Measurements from ENCODE around the gene PLS1. TPM values are rescaled to one million over a fixed set of nuclear protein-coding genes. Genes with fewer than 3 reads are reported as not detected.

The PLS1 gene
- total and polyA plus RNA-seq, 2 of the 8 experiments (the other 6 are each of a cell fraction or from before 2014, with no cell fraction given): 18.7 to 44.7 TPM

- FAIRE-seq (peak; percentile 48), DNase-seq (ENCODE audit: low read depth in 1 of 2, low spot score in 2 of 2) (no peak)
- Histone ChIP-seq H3K23me2 (ENCODE audit: low read depth, low read length) (no peaks in the 10 kb centered on the region), H2AK5ac (ENCODE audit: low read depth, low read length) (no peak overlapping the region), H3K56ac (replicated peaks; ENCODE audit: insufficient read length, low read depth, low read length) (no peak overlapping the region), H4K91ac (replicated peaks; ENCODE audit: insufficient read length, low read length) (no peak overlapping the region), H3K4me2 (ENCODE audit: insufficient read depth in 1 of 2, low read depth in 2 of 2, low read length in 2 of 2) (no peak overlapping the region), H4K20me1 (replicated peaks in 1 of 2; ENCODE audit: control insufficient read depth in 1 of 2, insufficient read depth in 2 of 2, low read length in 2 of 2) (no peaks in the 10 kb centered on the region), H3K9me3 (ENCODE audit: insufficient read depth in 2 of 2, low read depth in 1 of 2, low read length in 1 of 2) (no peaks in the 10 kb centered on the region), H2BK12ac (ENCODE audit: low read depth, low read length) (no peak overlapping the region), H3K27ac (ENCODE audit: low read depth, low read length) (no peak overlapping the region), H2BK5ac (ENCODE audit: low read depth, low read length) (no peak overlapping the region), H3K23ac (ENCODE audit: insufficient read length) (no peak overlapping the region), H3K27me3 (replicated peaks in 1 of 4; ENCODE audit: control insufficient read depth in 3 of 4, extremely low read depth in 1 of 4, insufficient read depth in 3 of 4, low read length in 3 of 4) (peaks cover 0 to 1% (median 0%) of the 10 kb centered on the region in 4 experiments; a peak in 1 of 7 replicates), H4K5ac (ENCODE audit: insufficient read length, low read depth, low read length) (no peak overlapping the region), H3K9ac (replicated peaks in 1 of 4; ENCODE audit: extremely low read depth in 1 of 4, low read depth in 3 of 4, low read length in 3 of 4) (no peak overlapping the region; a peak in 1 of 7 replicates), H2BK20ac (ENCODE audit: low read length) (no peak overlapping the region), H3K79me1 (ENCODE audit: low read depth, low read length) (no peaks in the 10 kb centered on the region), H2BK15ac (ENCODE audit: low read length) (no peak overlapping the region), H4K8ac (ENCODE audit: extremely low read depth, insufficient read depth, low read length) (no peak overlapping the region), H3K79me2 (ENCODE audit: control insufficient read depth in 1 of 2, insufficient read depth in 2 of 2, low read length in 2 of 2) (peaks cover 0 to 29% of the 10 kb centered on the region in 2 experiments; a peak in 2 of 4 replicates), H3K4me1 (replicated peaks in 1 of 4; ENCODE audit: control insufficient read depth in 3 of 4, insufficient read depth in 4 of 4, low read length in 3 of 4) (no peaks in the 10 kb centered on the region), H3K18ac (ENCODE audit: extremely low read depth, low read length) (no peak overlapping the region), H3K14ac (ENCODE audit: insufficient read length) (no peak overlapping the region), H3K4me3 (ENCODE audit: extremely low read depth in 1 of 4, insufficient read depth in 2 of 4, low read depth in 3 of 4, low read length in 4 of 4) (no peak overlapping the region), H2AFZ (ENCODE audit: low read length) (no peak overlapping the region), H3K4ac (replicated peaks; ENCODE audit: insufficient read length, low read depth, low read length) (no peak overlapping the region), H2BK120ac (replicated peaks; ENCODE audit: low read depth, low read length) (no peak overlapping the region), H3K36me3 (ENCODE audit: control insufficient read depth in 2 of 4, insufficient read depth in 4 of 4, low read length in 3 of 4) (peaks cover 0 to 3% (median 0%) of the 10 kb centered on the region in 4 experiments; a peak in 1 of 8 replicates)
- TF ChIP-seq JUND (IDR thresholded peaks at IDR 0.05; ENCODE audit: low read length) (no peak), POLR2AphosphoS5 (IDR thresholded peaks at IDR 0.05; ENCODE audit: low read depth, low read length) (0 out of 2 replicates have a peak, but pooled peaks have one; percentile 24)
- POLR2A ChIA-PET (ENCODE audit: partially characterized antibody): interaction anchor here (1.4 to 1.6 kb wide), 2 partner anchors 16 to 21 kb away, joined by 3 to 6 read pairs; no protein-coding TSS in a partner anchor
- WGBS, 2 experiments (ENCODE audit: extremely low coverage in 1 of 2, insufficient coverage in 1 of 2, insufficient read length in 1 of 2, insufficient replicate concordance in 2 of 2, low coverage in 1 of 2, low lambda C conversion rate in 2 of 2, missing lambda C conversion rate in 1 of 2): 85% methylated on average over 3 of the region's 3 CpGs; no CpG with 5 or more reads in 1 of the 2 experiments
- CTCF ChIA-PET (ENCODE audit: partially characterized antibody): interaction anchor here (1.1 to 1.9 kb wide), 3 partner anchors 9 to 134 kb away, joined by 3 to 5 read pairs (median 3); no protein-coding TSS in a partner anchor
These were observed 135.9 kb downstream of the PLS1 start for GRCh38 chr3:142732066-142732465.
